NCI-H2196 treated with DMSO at 0.1 percent for 48 hours (cell line): ENCODE data around the gene AGAP1.

Experiments used
- DNase-seq: peaks from one replicate; lab custom pipeline; 2025; ENCODE audit not compliant: unreplicated experiment; lab: John Stamatoyannopoulos, UW

Gene AGAP1

GRCh38 chr2:235605312-235606003 is 111.6 kb downstream of the AGAP1 start:
- peak; percentile 49 for DNase-seq

DNA sequence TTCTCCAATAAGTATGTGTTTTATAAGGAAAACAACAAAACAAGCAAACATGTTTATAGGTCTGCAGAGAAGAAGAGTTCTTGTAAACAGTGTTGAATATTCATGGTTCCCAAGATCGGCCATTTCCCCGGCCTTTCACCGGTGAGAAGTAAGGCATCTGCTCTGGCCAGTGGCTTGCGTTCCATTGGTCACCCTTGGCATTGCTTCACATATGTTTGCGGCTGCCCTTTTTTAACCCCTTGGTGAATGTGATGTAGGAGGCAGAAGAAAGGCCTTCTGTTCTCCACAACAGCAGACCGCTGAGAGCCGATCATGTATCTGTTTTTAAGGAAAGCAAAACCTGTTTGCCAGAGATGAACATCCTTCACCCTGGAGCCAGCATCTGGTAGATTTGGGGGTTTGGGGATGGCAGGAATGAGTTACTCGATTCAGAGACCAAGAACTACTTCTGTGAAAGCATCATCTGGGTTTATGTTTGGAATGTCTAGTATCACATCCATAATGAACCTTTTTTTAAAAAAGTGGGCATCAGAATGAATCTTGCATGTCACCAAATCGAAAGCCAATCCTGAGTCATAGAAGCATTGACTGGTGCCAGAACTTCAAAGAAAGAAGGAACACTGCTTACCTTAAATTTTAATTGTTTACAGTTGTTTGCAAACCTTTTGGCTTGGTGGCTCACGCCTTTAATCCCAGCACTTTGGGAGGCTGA is 112.3 kb downstream of the AGAP1 start:
- DNase-seq = no peak

GRCh38 chr2:235607546-235608199 is 113.8 kb downstream of the AGAP1 start:
- DNase-seq = no peak

DNA sequence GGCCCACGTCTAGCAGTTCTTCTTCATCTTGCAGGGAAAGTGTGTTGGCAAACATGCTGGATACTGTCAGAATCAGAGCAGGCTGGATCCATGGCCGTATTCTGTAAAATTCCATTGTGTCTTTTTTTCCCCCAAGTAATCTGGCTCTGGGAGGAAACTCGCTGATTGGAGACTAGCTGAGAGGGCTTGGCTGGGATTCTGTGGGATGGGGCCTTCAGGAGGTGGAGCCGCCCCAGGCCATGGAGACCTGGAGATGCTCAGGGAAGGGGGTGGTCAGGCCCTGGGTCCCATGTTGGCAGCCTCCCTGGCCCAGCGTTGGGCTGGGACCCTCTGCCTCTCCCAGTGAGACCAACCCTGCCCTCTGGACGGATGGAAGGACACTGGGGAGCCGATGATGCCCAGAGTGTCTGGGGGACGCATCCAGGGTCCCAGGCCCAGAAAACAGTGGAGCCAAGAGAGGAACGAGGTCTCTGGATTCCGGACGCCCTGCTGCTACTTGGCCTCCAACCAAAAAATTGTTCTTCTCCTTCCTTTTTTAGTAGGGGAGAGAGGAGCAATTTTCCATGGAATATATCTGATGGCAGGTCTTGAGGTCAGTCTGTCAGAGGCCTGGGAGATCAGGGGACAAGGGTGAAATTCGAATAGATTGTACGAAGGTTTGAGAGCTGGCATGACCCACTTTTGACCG is 114.5 kb downstream of the AGAP1 start:
- no peak for DNase-seq

DNA sequence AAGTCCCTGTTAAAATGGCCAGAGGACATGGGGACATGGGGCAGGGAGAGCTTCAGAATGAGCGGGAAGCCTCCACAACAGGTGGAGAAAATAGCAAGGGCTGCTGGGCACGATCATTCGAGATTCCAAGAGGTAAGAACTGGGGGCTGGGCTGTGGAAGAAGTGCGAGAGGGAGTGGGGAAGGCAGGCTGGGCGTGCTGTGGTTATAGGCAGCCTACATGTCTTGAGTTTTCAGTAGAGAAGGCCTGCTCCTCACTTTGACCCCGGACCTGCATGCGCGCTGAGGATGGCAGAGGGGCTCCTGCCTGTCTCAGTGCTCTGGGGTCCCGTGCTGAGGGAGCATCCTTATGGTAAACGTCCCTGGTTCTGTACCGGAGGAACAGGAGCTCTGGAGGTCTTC is 115.5 kb downstream of the AGAP1 start:
- DNase-seq = no peak

- DNase-seq = no peak
Measured at GRCh38 chr2:235609746-235610145, 115.9 kb downstream of the AGAP1 start.

GRCh38 chr2:235610696-235611257 is 116.9 kb downstream of the AGAP1 start:
- no peak for DNase-seq

GRCh38 chr2:235611349-235611748 is 117.5 kb downstream of the AGAP1 start:
- no peak for DNase-seq

DNA sequence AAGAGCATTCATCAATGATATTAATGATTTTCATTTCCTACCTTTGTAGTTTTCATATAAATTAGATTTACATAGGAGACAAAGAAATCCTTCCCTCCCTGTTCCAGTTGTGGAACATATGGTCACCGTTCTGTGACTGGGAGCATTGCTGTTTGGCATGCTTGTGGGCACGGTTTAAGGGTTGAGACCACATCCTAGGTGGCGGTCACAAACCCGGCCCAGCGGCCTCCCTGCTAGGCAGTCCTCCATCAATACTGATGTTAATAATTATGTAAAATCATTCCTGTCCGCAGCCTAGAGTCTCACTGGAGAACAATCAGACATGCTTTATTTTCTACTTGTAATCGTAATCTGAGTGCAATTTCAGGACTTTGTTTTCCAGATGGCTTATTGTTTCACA is 117.9 kb downstream of the AGAP1 start:
- DNase-seq = no peak

DNA sequence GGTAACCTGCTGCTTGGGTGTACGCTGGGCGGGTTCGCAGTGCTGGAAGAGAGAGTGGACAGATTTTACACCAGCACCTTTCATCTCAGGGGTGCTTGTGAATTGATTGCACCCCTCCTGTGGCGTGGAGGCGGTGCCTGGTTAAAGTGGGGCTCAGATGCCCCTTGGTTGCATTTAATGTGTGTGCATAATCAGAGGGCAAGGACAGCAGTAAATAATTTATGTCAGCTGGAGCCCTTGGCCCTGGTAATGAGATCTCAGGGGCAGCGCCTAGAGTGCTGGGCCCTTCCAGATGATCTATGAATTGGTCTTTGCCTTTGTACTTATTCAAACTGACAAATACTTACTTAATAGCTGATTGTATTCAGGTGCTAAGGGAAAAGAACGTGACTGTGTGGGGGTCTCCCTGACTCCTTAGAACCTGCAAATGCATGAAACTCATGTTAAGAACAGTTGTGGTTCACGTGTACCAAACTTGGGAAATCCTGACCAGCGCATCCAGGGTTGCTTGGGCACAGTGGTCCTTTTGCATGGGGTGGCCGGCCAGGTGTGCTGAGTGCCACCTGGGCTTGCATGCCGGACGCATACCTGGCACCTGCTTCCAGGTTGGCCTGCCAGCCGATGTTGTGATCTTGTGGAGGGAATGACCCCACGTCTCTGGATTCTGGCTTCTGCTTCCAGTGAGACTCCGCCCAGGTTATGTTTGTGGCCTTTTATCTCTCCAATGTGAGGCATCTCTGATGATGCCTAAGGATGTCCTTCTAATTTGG is 118.5 kb downstream of the AGAP1 start:
- DNase-seq = no peak

DNA sequence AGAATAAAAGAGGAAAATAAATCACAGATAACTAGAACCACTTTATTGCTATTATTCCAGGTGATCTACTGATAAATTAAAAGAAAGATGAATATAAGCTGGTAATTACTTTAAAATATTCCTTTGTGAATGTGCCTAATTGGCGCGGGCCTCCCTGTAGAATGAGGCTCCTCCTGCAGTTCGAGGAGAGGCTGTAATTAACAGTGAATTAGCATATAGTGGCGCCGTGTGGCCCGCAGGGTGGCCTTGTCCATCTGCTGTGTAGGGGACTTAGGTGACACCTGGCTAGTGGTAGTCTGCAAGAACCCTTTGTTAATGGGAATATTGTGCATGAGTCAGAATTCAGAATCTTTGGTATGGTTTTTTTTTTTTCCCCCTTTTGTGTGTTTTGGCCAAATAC is 119.8 kb downstream of the AGAP1 start:
- no peak for DNase-seq

DNA sequence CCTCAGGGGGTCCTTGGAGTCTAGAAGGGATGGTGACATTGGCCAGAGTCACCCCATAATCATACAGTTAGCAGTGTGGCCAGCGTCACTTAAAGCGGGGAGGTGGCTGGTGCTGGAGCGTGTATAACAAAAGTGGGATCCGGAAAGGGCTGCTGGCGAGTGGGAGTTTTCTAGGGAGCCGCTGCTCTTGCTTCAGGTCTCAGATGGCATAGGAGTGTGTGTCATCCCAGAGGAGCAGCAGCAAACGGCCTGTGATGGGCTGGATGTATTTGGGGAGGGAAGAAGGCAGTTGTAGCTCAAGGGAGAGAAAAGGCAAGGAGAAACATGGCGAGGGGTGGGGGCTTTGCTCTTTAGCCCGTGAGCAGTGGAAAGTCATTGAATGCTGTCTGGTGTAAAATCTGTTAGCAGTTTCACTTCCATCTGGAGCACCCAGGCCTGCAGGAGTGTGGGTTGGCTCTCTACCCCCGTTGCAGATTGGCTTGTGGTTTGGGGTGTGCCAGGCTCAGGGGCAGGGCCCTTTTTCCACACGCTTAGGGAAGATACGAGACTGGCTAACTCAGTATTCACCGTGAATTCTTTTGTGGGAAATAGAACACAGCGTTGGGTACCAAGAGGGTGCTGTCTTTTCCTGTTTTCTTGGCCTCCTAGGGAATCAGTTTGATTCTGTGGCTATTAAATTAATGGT is 120.5 kb downstream of the AGAP1 start:
- no peak for DNase-seq

DNA sequence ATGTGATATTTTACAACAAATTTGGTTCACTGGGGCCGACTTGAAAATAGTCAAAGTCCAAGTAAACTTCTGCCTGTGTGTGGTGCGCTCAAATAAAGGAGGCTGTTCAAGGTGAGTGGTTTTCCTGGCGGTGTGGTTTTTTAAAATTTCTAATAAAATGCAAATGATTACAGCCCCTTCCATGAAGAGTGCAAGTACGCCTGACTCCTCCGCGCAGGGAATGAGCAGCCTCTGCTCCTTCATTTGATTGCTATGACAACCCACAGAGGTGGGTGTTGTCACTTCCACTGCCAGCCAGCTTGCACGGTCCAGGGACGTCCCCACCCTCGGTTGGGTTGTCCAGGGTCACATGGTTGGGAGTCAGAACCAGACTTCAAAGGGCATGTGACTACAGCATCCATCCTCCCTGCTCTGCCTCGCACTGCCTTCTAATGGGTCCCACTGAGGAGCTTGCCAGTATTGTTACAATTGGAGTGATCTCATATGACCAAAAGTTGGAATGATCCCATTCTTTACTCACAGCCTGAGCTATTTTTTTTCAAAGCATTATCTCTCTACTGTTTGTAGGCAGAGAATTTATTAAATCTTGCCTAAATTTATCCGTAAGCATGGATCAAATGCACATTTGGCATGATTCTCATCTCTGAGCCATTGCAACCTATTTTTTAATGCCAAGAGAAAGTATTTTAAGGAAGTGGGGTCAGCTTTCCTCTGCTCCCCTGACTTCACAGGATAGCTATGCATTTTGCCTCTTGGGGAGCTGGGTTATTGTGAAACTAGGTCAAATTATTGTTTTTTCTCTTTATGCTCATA is 121.3 kb downstream of the AGAP1 start:
- no peak for DNase-seq

- no peak for DNase-seq
Measured at GRCh38 chr2:235616885-235617284, 123.0 kb downstream of the AGAP1 start.

DNA sequence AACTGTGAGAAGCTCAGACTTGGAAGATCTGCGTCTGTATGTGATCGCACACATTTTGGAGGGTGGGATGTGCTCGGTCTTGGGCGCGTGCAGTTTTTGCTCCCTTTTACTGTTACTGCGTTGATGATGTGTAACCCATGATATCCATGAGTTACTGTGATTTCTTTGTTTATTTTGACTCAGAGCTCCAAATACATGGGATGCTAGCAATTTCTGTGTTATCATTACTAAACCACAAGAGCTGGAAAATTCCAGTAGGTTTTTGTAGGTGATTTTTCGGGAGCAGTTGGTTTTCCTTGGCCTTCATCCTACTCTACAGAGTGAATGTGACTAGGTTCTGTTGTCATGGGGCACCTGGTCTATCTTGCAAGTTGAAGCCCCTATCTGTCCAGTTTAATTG is 124.2 kb downstream of the AGAP1 start:
- DNase-seq = no peak

DNA sequence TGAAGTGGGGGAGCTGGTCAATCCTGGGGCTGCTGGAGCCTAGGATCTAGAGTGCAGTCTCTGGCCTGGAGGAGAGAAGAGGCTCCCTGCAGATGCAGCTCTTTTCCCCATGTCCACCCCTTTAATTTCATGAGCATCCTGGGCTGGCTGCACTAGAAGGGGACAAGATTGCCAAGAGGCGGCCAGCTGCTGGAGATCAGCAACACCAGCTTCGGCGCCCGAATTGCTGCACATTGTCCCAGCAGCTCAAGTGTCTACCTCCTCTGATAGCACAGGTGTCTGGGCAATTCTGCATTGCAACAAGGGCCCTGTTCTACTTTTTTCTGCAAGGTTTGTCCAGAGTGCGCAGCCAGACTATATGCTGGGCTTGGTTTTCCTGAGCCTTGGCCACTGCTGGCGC is 125.7 kb downstream of the AGAP1 start:
- DNase-seq = no peak

DNA sequence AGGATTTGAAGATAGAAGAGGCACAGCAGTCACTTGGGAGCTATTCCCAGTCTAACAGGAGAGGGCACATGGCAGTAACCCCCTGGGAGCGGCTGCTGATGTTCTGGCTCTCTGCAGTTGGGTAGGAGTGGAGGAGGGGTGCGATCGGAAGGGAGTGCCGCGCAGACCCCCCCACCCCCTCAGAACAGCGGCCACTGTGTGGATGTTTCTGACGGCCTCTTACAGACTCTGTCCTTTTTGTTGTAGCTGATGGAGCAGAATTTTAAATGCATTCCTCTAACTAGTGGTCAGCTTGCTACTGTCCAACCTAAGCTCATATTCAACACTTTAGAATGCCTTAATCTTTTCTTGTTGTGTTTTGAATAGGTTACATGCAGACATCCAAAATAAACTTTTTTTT is 127.9 kb downstream of the AGAP1 start:
- DNase-seq = no peak

DNA sequence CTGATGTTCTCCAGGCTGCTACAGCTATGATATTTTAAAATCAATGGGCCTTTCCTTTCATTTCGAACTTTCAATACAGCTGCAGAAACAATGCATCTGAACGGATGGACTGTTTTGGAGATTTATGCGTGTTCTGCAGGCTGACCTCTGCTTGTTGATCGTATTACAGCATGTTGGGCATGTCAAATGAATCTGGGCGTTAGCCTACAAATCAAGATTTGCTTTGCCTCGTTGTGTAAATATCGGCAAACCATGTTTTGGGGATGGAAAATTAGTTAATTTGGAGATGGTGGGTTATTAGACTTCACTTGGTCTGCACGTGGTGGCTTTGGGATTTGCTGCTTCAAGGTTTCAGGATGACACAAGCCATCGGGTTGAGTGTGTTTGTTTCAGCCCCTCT is 129.3 kb downstream of the AGAP1 start:
- DNase-seq = no peak

GRCh38 chr2:235623752-235624151 is 129.9 kb downstream of the AGAP1 start:
- DNase-seq = no peak
